CD14-positive monocyte (primary cell): ENCODE results near the gene EML4. TPM values are rescaled to one million over a fixed set of nuclear protein-coding genes. Genes with fewer than 3 reads are reported as not detected.

Source experiments
- DNase-seq, 3 donors: peaks; one replicate each; pipeline ENCODE4 v3.0.0-alpha.2; 2011 to 2022
- H2AFZ ChIP-seq: 2 replicates; pipeline ENCODE4 v1.6.0; 2012; ENCODE audit warnings: mild to moderate bottlenecking, low read depth, low read length, inconsistent platforms; ENCODE audit not compliant: insufficient read depth, poor library complexity, severe bottlenecking
- H3K27ac ChIP-seq, 2 donors: 1 replicate in 1 of 2; 2 replicates in 1 of 2; pipeline ENCODE4 v1.5.1; 2012 to 2013; ENCODE audit warnings: low read length in 2 of 2, control low read depth in 1 of 2, inconsistent platforms in 1 of 2, low read depth in 1 of 2, mild to moderate bottlenecking in 1 of 2
- H3K27me3 ChIP-seq, 2 donors: one replicate each; pipeline versions ENCODE4 v1.6.0 to v1.6.1; 2011 to 2013; ENCODE audit warnings: low read length in 2 of 2; ENCODE audit not compliant: control insufficient read depth in 2 of 2, insufficient read depth in 2 of 2
- H3K36me3 ChIP-seq, 2 donors: replicated peaks in 1 of 2; 1 replicate in 1 of 2; 2 replicates in 1 of 2; pipeline versions ENCODE4 v1.5.1 to v1.6.1; 2012 to 2013; ENCODE audit warnings: low read length in 2 of 2, control low read depth in 1 of 2, inconsistent platforms in 1 of 2, mild to moderate bottlenecking in 1 of 2; ENCODE audit not compliant: insufficient read depth in 2 of 2, control insufficient read depth in 1 of 2
- H3K4me1 ChIP-seq, 2 donors: 1 replicate in 1 of 2; 2 replicates in 1 of 2; pipeline versions ENCODE4 v1.5.1 to v1.6.1; 2012 to 2013; ENCODE audit warnings: low read length in 2 of 2, control low read depth in 1 of 2, inconsistent platforms in 1 of 2, mild to moderate bottlenecking in 1 of 2, moderate library complexity in 1 of 2; ENCODE audit not compliant: insufficient read depth in 2 of 2, control insufficient read depth in 1 of 2
- H3K4me2 ChIP-seq: replicated peaks from 2 replicates; pipeline ENCODE3; 2012; ENCODE audit warnings: low read length, moderate library complexity, mild to moderate bottlenecking; ENCODE audit not compliant: poor library complexity, severe bottlenecking; ENCODE audit errors: extremely low read depth
- H3K4me3 ChIP-seq, 3 experiments: fragments of 200-600 bp in 1 of 3; sonication (generic) in 1 of 3; replicated peaks in 1 of 3; 1 replicate in 2 of 3; 2 replicates in 1 of 3; pipeline ENCODE4 v1.5.1; 2011 to 2013; ENCODE audit warnings: low read length in 3 of 3, mild to moderate bottlenecking in 3 of 3, control low read depth in 2 of 3, low read depth in 2 of 3, inconsistent platforms in 1 of 3, moderate library complexity in 1 of 3
- H3K79me2 ChIP-seq: 2 replicates; pipeline ENCODE4 v1.6.0; 2012; ENCODE audit warnings: mild to moderate bottlenecking, control low read depth, inconsistent platforms, low read length, moderate library complexity; ENCODE audit not compliant: insufficient read depth
- H3K9ac ChIP-seq: 2 replicates; pipeline ENCODE4 v1.6.0; 2017; ENCODE audit warnings: low read length, mild to moderate bottlenecking; ENCODE audit not compliant: insufficient read depth, poor library complexity, severe bottlenecking
- H3K9me3 ChIP-seq, 2 donors: replicated peaks in 1 of 2; 1 replicate in 1 of 2; 2 replicates in 1 of 2; pipeline versions ENCODE4 v1.5.1 to v1.6.1; 2012 to 2013; ENCODE audit warnings: low read length in 2 of 2, control low read depth in 1 of 2; ENCODE audit not compliant: control insufficient read depth in 1 of 2, insufficient read depth in 1 of 2
- H4K20me1 ChIP-seq: 2 replicates; pipeline ENCODE4 v1.6.0; 2012; ENCODE audit warnings: mild to moderate bottlenecking, low read length, control low read depth, moderate library complexity; ENCODE audit not compliant: insufficient read depth
- H3K27ac Mint-ChIP-seq, 7 donors: one replicate each; pipeline ENCODE4 v1.8.0; 2020; ENCODE audit warnings: mild to moderate bottlenecking in 7 of 7, mixed read lengths in 7 of 7, moderate library complexity in 6 of 7, inconsistent platforms in 2 of 7
- H3K27me3 Mint-ChIP-seq, 3 donors: one replicate each; pipeline ENCODE4 v1.8.0; 2021 to 2022; ENCODE audit warnings: low read depth in 3 of 3, mild to moderate bottlenecking in 3 of 3, mixed read lengths in 3 of 3, moderate library complexity in 3 of 3, inconsistent platforms in 1 of 3
- H3K36me3 Mint-ChIP-seq, 2 donors: one replicate each; pipeline ENCODE4 v1.8.0; 2020; ENCODE audit warnings: mixed read lengths in 2 of 2, inconsistent platforms in 1 of 2, mild to moderate bottlenecking in 1 of 2
- H3K4me1 Mint-ChIP-seq: one replicate; pipeline ENCODE4 v1.8.0; 2020; ENCODE audit warnings: mild to moderate bottlenecking, mixed read lengths
- H3K4me3 Mint-ChIP-seq, 2 donors: one replicate each; pipeline ENCODE4 v1.8.0; 2020; ENCODE audit warnings: mild to moderate bottlenecking in 2 of 2, mixed read lengths in 2 of 2, moderate library complexity in 1 of 2
- H3K9me3 Mint-ChIP-seq, 7 donors: one replicate each; pipeline ENCODE4 v1.8.0; 2020 to 2022; ENCODE audit warnings: mixed read lengths in 7 of 7, mild to moderate bottlenecking in 6 of 7, moderate library complexity in 6 of 7, inconsistent platforms in 2 of 7
- CTCF ChIP-seq: fragments of 200-600 bp; IDR thresholded peaks from one replicate; pipeline ENCODE4 v1.8.0; 2022; ENCODE audit warnings: antibody characterized with exemption, mild to moderate bottlenecking
- WGBS: methylation state at CpG from one replicate; pipeline ENCODE4 v1.1.5; 2013; ENCODE audit warnings: missing lambda C conversion rate; ENCODE audit not compliant: insufficient coverage; 5-methylcytosine and 5-hydroxymethylcytosine counted together
- intact Hi-C, 2 donors: fragments of 100-400 bp; cut with micrococcal nuclease; formaldehyde crosslinking; loops; one replicate each; pipeline versions ENCODE4 v1.15.0 to v1.15.1; 2023
- polyA plus RNA-seq, 3 donors: library from polyadenylated mRNA; depleted of rRNA in 1 of 3; unstranded in 2 of 3; stranded (reverse) in 1 of 3; fragments of 300-500 nt in 2 of 3; fragments of >200 nt in 1 of 3; fragmentation: Illumina TruSeq in 2 of 3; gene quantifications; 1 replicate in 2 of 3; 2 replicates in 1 of 3; pipeline ENCODE4 v1.2.3, GENCODE V29; 2012 to 2021

EML4 gene
- polyA plus RNA-seq, 3 donors = 11.5 to 24.3 (median 15.0) TPM

DNA sequence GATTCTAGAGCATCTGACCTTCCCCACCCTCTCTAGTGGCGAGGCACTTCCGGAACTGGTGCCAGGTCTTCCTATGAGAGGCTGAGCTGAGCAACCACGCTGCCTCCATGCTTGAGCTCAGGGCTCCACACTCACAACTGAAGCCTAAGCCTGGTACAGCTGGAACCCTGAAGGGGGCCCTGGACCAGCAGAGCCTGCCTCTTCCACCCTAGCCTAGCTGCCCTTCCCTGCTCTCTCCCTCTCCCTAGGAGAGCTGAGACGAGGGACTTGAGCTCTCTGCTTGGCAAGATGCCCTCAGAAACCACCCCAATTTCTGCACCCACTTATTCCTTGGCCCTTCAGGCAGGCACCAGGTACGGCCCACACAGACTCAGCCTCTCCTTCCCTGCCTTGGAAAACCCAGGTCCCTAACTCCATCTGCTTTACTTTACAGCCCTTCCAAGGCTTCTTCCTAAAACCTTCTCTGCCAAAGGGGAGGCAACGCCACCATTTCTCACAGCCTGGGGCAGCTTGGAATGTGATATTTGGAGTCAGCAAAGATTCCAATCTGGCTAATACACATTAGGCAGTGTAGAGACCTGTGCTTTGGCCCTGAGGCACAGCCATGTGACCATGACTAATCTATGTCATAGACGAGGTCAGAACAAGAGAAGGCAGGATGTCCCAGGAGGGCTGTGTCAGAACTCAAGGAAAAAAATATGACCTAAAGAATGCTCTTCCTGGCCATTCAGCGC is 173.1 kb downstream of the EML4 start:
- TF ChIP-seq CTCF = no peak
- Histone ChIP-seq H3K79me2 (peaks cover 32% of the 10 kb centered on the region), H3K9me3 (no peaks in the 10 kb centered on the region), H3K27ac (peak overlapping the region in 1 of 2 donors; percentile 34), H2AFZ (no peak overlapping the region), H3K27me3 (no peaks in the 10 kb centered on the region), H3K9ac (no peak overlapping the region), H3K4me3 (no peak overlapping the region), H3K36me3 (peaks cover 25 to 89% of the 10 kb centered on the region in 2 donors), H4K20me1 (peaks cover 69% of the 10 kb centered on the region), H3K4me2 (no peak overlapping the region), H3K4me1 (no peaks in the 10 kb centered on the region)
- WGBS = 85% methylated on average over 7 of the region's 8 CpGs
- peak overlapping the region in 6 of 7 donors; percentile 3 to 74 (median 60) for H3K27ac Mint-ChIP-seq
- peaks cover 2% of the 10 kb centered on the region for H3K4me1 Mint-ChIP-seq
- DNase-seq = peak in 1 of 3 donors; percentile 24
- H3K9me3 Mint-ChIP-seq = peaks cover 0 to 21% (median 0%) of the 10 kb centered on the region in 7 donors
- peaks cover 0 to 1% (median 0%) of the 10 kb centered on the region in 3 donors for H3K27me3 Mint-ChIP-seq
- no peak overlapping the region for H3K4me3 Mint-ChIP-seq
- intact Hi-C loops = no loop called here
- peaks cover 63 to 67% of the 10 kb centered on the region in 2 donors for H3K36me3 Mint-ChIP-seq

DNA sequence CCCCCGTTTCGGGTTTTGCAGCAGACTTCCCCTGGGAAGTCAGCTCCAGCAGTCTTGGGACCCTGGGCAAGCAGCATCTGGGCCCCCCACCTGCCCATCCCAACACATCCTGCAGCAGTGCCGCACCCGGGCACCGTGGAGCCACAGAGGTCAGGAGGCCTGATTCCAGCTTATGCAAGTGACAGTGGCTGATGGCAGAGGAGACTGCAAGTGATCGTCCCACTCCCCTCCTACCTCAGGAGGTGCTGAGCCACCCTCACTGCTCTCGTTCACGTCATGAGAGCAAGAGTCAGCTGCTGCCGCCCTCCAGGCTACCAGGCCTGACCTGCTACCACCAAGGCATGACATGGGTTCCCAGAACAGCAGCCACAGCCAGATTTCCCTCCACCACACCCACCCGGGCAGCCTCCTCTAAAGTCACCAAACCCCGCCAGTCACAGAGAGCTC is 173.7 kb downstream of the EML4 start:
- Mint-ChIP-seq H3K36me3 (peaks cover 61 to 67% of the 10 kb centered on the region in 2 donors), H3K27ac (peak overlapping the region in 3 of 7 donors; percentile 9 to 76 (median 63)), H3K9me3 (peaks cover 0 to 21% (median 0%) of the 10 kb centered on the region in 7 donors), H3K4me1 (peaks cover 2% of the 10 kb centered on the region), H3K4me3 (no peak overlapping the region), H3K27me3 (peaks cover 0 to 1% (median 0%) of the 10 kb centered on the region in 3 donors)
- intact Hi-C loops = no loop called here
- Histone ChIP-seq H3K36me3 (peaks cover 25 to 89% of the 10 kb centered on the region in 2 donors), H3K27me3 (no peaks in the 10 kb centered on the region), H3K9ac (no peak overlapping the region), H3K27ac (peak overlapping the region in 1 of 2 donors; percentile 34), H3K9me3 (no peaks in the 10 kb centered on the region), H3K4me2 (no peak overlapping the region), H4K20me1 (peaks cover 69% of the 10 kb centered on the region), H3K79me2 (peaks cover 38% of the 10 kb centered on the region), H2AFZ (no peak overlapping the region), H3K4me3 (no peak overlapping the region), H3K4me1 (no peaks in the 10 kb centered on the region)
- DNase-seq = no peak
- WGBS = 92% methylated on average over 7 of the region's 11 CpGs
- no peak for TF ChIP-seq CTCF
